ENCODE results near the gene EMSY.
"Not testable (repeated sequence)": the region's sequence is repeated elsewhere in the genome, so short reads cannot be mapped to it uniquely, and the experiment has no call there.

The EMSY gene, protein sequence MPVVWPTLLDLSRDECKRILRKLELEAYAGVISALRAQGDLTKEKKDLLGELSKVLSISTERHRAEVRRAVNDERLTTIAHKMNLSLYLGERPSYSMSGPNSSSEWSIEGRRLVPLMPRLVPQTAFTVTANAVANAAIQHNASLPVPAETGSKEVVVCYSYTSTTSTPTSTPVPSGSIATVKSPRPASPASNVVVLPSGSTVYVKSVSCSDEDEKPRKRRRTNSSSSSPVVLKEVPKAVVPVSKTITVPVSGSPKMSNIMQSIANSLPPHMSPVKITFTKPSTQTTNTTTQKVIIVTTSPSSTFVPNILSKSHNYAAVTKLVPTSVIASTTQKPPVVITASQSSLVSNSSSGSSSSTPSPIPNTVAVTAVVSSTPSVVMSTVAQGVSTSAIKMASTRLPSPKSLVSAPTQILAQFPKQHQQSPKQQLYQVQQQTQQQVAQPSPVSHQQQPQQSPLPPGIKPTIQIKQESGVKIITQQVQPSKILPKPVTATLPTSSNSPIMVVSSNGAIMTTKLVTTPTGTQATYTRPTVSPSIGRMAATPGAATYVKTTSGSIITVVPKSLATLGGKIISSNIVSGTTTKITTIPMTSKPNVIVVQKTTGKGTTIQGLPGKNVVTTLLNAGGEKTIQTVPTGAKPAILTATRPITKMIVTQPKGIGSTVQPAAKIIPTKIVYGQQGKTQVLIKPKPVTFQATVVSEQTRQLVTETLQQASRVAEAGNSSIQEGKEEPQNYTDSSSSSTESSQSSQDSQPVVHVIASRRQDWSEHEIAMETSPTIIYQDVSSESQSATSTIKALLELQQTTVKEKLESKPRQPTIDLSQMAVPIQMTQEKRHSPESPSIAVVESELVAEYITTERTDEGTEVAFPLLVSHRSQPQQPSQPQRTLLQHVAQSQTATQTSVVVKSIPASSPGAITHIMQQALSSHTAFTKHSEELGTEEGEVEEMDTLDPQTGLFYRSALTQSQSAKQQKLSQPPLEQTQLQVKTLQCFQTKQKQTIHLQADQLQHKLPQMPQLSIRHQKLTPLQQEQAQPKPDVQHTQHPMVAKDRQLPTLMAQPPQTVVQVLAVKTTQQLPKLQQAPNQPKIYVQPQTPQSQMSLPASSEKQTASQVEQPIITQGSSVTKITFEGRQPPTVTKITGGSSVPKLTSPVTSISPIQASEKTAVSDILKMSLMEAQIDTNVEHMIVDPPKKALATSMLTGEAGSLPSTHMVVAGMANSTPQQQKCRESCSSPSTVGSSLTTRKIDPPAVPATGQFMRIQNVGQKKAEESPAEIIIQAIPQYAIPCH (N-terminal part only)

DNA sequence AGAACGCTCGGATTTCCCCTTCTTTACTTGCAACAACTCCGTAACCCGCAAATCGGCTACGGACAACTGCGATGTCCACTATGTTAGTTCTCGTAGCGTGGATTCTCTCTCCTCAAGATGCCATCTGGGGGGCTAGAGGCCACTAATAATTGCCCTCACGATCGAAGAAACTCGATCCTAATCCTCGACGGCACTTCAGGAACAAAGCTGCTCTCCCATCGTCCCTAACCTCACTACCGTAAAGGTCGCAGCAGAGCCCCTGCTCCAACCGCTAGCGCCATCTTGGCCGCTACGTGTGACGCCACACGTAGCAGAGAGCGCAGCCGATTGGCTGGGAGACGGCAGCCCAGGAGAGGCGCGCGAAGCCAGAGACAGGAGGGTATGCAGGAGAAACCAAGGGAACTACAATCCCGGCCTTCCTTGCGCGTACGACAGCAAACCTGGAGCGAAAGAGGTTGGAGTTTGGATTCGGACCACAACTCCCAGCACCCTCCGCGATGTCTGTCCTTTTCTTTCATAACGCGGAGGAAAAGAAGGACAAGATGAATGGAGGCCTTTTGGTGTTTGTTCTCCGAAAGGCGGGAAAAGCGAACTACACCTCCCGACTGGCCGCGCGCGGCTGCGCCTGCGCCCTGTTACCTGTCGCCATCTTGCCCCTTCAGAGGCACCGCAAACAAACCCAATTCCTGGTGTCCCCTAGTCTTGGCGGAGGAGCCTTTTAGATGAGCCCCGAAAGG, at the start of gene EMSY:
Gene EMSY, plus strand, starts transcription at position 635 of the 737 bp plus-strand sequence. CDS start 1,921 bp downstream, outside the sequence.
- peak; percentile 96 to 99 for DNase-seq

DNA sequence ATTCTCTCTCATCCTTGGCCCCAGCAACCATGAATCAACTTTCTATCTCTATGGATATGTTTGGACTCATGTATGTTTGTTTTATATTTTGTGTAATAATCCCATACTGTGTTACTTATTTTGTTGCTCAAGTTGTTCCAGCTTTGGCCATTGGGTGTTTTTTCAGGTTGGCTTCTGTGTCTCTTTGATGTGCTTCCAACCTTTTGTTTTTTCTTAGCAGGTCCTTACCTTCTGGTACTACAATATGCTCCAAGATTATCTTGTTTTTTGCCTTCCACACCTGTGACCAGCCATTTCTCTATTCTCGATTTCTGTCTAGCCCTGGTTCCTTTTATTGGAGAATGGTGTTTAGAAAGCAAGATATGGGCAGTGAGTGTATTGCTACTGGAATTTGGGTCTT, 49.5 kb upstream of the EMSY start:
- DNase-seq = no peak

DNA sequence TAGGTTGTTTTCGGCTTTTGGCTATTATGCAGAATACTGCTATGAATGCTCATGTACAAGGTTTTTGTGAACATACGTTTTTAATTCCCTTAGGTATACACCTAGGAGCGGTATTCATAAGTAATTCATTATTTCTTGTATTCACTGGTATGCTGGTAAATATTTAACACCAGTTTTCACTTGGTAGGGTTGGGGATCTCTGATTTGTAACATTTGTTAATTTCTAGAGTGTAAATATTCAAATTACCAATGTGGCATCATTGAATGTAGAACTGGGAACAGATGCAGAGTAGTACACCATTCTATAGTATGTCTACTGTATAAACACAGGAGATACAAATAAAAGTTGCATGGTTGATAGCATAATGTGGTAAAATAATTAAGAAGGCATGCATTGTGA, 47.4 kb upstream of the EMSY start:
- DNase-seq = no peak

DNA sequence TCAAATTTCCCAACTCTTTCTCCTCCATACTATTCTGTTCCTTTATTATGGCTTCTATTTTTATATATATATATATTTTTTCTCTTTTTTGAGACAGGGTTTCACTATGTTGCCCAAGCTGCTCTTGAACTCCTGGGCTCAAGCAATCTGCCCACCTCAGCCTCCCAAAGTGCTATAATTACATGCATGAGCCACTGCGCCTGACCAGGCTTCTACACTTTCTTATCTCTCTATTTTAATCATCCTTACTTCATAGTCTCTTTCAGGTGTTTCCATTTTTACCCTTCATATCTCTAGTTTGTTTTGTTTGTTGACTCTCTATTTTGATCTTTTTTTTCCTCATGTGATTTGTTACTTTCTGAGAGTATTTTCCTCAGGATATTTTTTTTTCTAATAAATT, 43.9 kb upstream of the EMSY start:
- no peak for DNase-seq

DNA sequence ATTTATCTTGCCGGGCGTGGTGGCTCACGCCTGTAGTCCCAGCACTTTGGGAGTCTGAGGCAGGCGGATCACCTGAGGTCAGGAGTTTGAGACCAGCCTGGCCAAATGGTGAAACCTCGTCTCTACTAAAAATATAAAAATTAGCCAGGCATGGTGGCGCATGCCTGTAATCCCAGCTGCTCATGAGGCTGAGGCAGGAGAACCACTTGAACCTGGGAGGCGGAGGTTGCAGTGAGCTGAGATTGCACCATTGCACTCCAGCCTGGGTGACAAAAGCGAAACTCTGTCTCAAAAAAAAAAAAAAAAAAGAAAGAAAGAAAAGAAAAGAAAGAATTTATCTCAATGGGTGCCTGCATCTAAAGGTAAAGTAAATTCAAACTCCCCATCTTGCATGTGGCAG, 43.3 kb upstream of the EMSY start:
- not testable (repeated sequence) for DNase-seq

DNA sequence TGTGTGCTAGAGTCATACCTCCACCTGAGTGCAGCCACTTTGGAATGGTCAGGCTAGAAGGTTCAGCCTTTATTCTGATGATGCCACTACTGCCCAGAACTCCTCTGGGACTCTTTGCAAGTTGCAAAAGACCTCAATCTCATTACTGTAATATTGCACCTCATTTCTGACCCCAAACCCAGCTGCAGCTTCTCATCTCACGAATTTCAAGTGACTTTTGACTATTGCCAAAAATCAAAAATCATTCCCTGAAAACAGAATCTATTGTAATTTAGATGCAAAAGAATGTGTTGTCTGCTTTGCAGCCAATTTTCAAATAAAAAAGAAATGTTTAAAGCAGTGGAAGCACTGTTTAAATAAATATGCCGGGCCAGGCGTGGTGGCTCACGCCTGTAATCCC, 38.5 kb upstream of the EMSY start:
- no peak for DNase-seq

DNA sequence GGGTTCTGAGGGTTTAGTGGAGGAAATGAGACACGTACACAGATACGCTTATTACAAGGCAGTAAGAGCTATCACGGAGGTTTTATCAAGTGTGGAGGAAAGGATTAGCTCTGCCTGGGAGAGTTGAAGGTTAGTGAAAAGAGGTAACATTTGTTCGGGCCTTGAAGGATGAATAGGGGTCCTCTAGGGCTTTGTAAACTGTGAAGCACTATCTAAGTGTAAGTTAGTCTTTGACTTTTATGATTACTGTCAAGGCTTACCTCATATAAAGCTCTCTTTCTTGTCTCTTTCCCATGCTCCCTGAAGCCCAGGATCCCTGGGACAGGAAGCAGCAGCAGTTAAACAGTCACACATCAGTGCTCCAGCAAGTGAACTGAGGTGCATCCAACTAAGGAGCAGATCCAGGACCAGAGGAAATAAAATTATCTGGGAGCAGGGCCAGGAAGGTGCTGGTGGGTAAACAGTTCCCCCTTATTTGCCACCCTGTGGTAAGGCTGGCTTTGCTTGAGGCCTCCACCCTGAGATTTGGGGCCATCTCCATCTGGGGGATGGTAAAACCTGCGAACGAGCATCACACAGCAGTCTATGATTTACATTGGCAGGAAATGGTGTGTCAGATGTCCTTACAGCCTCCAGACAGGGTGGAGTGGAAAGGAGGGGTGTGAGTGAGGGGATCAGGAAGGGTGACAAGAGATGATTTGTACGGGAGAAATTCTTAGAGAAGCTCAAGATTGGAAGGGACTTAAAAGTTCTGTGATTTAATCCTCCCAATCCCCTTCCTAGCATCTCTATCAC, 36.5 kb upstream of the EMSY start:
- DNase-seq = no peak

DNA sequence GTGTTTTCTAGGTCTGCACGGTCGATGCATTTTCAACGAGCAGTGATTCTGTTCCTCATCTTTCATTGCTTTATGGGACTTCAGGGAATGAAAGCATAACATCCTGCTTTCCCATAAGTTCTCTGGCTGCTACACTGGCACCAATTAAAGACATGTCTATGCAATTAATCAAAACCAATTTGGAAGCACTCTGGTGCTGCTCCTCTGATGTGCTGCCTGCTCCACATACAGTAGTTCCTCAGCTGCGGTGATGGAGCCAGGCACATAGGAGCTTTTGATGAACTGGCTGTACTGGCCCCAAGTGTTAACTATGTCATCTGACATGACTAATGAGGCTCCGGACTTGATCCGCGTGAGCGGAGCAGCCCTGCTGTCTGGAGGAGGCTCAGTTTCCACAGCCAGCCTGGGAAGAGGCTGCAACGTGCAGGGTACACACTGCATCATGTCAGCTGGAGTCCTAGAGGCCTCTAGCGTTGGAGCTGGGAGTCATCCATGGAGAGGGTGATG, 33.9 kb upstream of the EMSY start:
- no peak for DNase-seq

DNA sequence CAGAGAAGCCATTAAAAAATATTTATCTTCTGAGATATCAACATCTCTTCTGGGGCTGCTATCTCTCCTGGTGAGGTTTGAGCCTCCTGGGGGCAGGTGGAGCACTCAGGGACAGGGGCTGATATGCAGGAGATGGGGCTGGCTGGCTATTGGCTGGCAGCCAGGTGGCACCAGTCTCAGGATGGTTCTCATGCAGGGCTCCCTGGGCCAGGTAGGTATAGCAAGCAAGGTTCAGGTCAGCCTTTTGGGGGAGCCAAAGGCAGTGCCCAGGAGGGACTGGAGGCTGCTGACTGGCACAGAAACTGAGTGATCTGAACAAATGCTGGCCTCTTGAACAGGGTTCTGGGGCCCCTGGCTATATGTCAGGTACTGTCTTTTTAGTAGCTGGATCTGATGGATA, 29.7 kb upstream of the EMSY start:
- no peak for DNase-seq

DNA sequence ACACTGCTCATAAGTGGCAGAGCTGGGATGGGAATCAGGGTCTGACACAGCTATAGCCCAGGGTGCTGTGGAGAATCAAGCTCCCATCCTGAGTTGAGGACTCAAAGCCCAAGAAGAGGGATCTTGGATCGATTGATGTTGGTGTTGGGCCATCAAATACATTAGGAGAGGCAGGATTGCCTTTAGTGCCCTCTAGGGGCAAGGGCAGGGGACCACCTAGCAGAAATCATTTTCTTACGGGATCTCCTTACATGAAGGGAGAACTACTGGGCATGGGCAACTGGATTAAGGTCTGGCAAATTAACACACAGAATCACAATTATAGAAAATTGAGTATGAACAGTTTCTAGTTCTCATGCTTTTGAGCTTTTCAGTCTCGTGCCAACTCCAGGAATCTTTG, 24.9 kb upstream of the EMSY start:
- no peak for DNase-seq

DNA sequence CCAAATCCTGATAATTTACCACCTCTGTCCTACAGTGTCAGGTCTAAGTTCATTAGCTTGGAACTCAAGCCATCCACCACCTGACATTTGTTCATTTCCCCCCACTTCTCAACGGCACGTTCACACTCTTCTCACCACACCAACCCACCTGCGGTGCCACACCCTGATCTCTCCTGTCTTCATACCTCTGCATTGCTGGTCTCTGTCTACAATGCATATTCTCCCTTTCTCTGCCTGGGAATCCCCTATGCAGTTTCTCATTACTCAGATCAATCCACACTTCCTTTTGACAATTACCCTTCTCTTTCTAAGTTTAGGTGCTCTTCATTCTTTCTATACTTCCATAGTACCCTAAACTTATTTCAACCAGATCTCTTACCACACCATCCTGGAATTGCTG, 20.4 kb upstream of the EMSY start:
- DNase-seq = no peak

DNA sequence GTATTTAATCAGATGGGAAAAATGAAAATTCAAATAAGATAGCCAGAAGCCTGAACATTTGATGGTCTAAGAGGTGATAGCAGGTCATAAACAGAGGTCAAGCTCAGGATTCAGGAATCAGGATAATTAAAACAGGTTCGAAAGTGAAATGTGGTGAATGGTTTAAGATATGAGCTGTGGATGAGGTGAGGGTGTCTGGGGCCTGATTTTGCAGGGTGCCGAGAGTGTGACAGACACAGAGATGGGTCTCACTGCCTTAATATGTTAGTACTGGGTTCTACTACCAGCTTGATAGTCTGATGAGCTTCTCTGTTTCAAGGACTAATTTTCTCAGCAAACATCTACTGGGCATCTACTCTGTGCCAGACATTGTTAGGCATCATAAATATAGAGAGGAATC, 19.9 kb upstream of the EMSY start:
- no peak for DNase-seq

DNA sequence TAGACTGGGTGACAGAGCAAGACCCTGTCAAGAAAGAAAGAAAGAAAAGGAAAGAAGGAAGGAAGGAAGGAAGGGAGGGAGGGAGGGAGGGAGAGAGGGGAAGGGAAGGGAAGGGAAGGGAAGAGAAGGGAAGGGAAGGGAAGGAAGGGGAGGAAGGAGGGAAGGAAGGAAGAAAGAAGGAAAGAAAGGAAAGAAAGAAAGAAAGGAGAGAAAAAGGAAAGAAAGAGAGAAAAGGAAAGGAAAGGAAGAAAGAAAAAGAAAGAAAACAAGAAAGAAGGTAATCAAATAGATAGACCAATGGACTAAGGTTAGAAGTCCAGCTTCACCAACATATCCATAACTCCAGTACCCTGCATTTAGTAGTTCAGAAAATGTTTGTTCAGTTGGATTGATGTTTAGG, 18.2 kb upstream of the EMSY start:
- DNase-seq = no peak

DNA sequence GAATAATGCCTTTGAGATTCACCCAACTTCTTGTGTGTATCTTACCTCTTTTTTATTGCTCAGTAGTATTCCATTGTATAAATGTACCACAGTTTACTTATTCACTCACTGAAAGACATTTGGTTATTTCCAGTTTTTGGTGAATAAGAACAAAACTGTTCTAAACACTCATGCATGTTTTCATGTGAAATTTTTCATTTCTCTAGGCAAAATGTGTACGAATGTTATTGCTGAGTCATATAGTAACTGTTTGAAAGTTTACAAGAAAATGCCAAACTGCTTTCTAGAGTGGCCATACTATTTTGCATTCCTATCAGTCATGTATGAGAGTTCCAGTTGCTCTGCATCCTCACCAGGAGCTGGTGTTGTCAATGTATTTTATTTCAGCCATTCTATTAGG, 8.8 kb upstream of the EMSY start:
- no peak for DNase-seq

DNA sequence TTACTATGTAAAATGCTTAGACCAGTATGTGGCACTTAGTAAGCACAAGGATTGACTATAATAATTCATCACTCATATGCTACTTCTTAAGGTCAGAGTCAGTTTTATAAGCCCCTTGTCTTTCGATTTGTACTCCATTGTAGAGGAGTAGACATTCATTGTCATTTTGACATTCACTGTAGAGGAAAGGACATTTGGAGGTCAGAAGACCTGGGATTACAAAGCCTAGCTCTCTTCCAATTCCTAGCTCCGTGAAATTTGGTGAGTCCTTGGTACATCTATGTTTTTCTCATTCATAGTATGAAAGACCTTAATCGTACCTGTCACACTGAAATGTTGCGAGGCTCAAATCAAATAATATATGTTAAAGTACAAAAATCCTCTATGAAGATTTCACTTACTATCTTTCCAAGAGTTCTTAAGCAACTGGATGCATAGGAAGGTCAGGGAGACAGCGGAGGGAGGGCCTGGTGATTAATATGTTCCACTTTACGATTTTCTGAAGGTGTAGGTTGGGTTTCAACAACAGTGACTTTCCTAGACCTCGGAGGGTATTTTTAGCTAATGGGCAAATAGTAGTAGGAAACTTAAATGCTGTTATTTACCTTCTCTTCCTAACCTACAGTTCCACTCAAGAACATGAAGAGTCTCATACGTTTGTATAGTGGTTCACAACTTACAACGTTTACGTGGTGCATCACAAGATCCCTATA, 1.4 kb upstream of the EMSY start:
- no peak for DNase-seq

DNA sequence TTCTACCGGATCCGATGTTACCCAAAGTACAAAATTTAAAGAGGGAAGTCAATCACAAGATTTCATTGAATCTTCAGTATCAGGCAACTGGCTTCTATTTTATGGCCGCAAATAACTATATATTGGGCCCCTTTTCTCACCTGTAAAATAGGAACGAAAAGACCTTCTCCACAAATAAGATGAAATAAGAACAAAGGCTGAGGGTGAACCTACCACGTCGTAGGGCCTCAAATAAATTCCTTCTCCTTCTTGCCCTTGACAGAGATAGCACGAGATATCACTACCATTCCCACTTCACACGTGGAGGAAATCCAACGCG, 794 bp upstream of the EMSY start:
- DNase-seq = no peak

DNA sequence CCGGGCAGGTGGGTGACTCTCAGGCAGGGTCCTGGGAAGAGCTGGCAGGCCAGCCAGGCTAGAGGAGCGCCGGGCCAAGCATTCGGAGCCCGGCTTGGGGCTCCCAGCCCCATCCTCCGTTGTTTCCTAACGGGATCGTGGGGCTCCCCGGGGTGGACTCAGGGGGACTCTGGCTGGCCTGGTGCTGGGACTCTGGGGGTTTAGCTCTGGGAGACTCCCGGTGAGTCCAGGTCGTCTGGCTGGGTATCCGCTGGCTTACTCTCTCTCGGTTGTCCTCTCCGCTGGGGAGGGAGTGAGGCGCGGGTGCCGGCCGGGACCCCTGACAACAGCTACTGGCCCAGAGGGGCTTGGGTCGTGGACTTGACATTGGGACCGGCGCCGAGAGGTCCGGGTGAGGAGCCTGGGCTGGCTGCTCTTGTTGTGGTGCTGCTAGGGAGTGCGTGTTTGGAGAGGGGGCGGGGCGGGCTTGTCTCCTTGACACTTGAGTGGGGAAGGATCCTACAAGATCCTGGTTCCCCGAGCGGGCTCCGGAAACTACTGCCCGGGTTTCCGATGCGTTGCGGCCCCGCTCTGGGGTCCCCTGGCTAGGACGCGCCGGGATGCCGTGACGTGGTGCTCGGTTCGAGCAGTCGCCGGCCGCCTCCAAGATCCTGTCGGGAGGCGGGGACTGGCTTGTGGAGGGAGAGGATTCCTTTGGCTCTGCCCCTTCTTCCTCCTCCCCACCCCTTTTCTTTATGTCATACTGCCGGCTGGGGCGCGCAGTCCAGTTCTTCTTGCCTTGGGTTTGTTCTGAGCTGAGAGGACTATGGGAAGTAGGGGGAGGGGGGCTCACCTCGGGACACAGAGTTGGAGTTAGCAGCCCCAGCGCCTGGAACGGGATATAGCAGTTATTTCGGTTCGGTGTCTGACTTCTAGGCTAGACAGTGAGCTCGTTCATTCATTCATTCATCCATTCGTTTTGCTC, 585 bp downstream of the EMSY start:
- DNase-seq = no peak

DNA sequence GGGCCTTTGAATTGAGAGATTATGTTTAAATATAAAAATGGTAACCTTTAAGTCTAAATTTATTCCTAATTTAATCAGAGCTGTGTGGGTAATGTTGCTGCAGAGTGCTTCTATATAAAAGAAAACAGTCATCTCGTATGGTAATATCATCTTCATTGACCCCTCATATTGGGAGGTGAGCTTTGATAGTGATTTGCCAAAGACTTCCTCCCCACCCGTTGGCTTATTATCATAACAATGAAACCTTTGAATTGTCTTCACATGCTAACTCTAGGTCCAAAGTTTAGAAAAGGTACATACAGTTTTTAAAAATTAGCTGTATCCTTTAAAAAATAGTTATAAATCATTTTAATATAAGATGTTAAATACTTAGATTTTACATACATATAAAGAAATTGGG, 3.7 kb downstream of the EMSY start:
- DNase-seq = no peak

DNA sequence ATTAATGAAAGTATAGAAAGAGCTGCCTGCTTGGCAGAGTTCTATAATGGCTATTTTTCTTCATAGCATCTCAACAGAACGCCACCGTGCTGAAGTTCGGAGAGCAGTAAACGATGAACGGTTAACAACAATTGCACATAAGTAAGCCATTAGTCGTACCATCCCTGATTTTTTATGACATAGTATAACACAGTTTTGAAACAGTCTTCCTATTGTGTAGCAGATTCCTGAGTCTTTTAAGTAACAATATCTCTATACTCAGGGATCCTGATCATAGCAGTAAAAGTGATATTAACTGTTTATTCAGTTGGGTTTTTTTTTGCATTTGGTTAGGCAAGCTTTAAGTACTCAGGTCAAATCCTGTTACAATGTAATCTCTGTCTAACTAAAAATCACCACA, 8.4 kb downstream of the EMSY start:
- no peak for DNase-seq

DNA sequence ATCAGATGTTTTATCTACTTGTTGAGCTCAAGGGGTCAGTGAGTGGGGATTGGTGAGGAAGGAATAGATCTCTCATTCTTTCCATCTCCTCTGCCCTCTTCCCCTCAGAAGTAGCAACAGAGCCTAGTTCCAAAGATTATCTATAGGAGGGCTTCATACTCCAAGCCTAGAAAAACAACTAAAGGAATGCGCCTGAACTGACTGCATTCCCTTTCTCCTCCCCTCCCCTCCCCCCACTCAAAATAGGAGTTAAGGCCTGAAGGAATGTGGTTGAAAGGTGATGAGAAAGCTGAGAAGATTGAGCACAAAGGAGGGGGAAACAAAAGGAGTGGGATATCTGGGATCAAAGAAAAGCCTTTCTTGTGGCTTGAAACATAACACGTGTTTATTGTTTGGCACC, 10.5 kb downstream of the EMSY start:
- no peak for DNase-seq
